ENCODE data around the gene CHL1. TPM values are rescaled to one million over a fixed set of nuclear protein-coding genes. Genes with fewer than 3 reads are reported as not detected.

Gene CHL1
- total RNA-seq, 1 donor from 2014 or later, result 0.53 TPM

- Histone ChIP-seq H3K4me1 (no peaks in the 10 kb centered on the region), H3K27me3 (no peaks in the 10 kb centered on the region), H3K4me3 (no peak overlapping the region), H3K36me3 (no peaks in the 10 kb centered on the region), H3K9me3 (no peaks in the 10 kb centered on the region), H3K27ac (no peak overlapping the region)
- TF ChIP-seq, protein P1, sequence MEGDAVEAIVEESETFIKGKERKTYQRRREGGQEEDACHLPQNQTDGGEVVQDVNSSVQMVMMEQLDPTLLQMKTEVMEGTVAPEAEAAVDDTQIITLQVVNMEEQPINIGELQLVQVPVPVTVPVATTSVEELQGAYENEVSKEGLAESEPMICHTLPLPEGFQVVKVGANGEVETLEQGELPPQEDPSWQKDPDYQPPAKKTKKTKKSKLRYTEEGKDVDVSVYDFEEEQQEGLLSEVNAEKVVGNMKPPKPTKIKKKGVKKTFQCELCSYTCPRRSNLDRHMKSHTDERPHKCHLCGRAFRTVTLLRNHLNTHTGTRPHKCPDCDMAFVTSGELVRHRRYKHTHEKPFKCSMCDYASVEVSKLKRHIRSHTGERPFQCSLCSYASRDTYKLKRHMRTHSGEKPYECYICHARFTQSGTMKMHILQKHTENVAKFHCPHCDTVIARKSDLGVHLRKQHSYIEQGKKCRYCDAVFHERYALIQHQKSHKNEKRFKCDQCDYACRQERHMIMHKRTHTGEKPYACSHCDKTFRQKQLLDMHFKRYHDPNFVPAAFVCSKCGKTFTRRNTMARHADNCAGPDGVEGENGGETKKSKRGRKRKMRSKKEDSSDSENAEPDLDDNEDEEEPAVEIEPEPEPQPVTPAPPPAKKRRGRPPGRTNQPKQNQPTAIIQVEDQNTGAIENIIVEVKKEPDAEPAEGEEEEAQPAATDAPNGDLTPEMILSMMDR (IDR thresholded peaks at IDR 0.05), result no peak
- no peak for DNase-seq (ENCODE audit: low spot score in 2 of 2)
- intact Hi-C loops (cut with DNase I), result no loop called here
Measured at GRCh38 chr3:403826-404225, 207.3 kb downstream of the CHL1 start.

- H3K27me3 ChIP-seq, result no peaks in the 10 kb centered on the region
- H3K36me3 ChIP-seq, result no peaks in the 10 kb centered on the region
- TF ChIP-seq, protein P1 (IDR thresholded peaks at IDR 0.05), result no peak
- H3K4me3 ChIP-seq, result no peak overlapping the region
- intact Hi-C loops (cut with DNase I), result no loop called here
- no peak for DNase-seq (ENCODE audit: low spot score in 2 of 2)
- no peaks in the 10 kb centered on the region for H3K4me1 ChIP-seq
- H3K27ac ChIP-seq, result no peak overlapping the region
- no peaks in the 10 kb centered on the region for H3K9me3 ChIP-seq
Measured at GRCh38 chr3:409011-409410, 212.4 kb downstream of the CHL1 start.

- Histone ChIP-seq H3K4me3 (no peak overlapping the region), H3K27me3 (no peaks in the 10 kb centered on the region), H3K36me3 (no peaks in the 10 kb centered on the region), H3K4me1 (no peaks in the 10 kb centered on the region), H3K9me3 (no peaks in the 10 kb centered on the region), H3K27ac (no peak overlapping the region)
- TF ChIP-seq, protein P1 (IDR thresholded peaks at IDR 0.05), result no peak
- intact Hi-C loops (cut with DNase I), result no loop called here
- no peak for DNase-seq (ENCODE audit: low spot score in 2 of 2)
Measured at GRCh38 chr3:411226-411625, 214.7 kb downstream of the CHL1 start.

- H3K36me3 ChIP-seq, result no peaks in the 10 kb centered on the region
- intact Hi-C loops (cut with DNase I), result no loop called here
Measured at GRCh38 chr3:414063-414462, 217.5 kb downstream of the CHL1 start.

GRCh38 chr3:418239-418929 lies 221.8 kb downstream of the CHL1 start:
- Histone ChIP-seq H3K27me3 (no peaks in the 10 kb centered on the region), H3K36me3 (no peaks in the 10 kb centered on the region), H3K27ac (no peak overlapping the region), H3K4me1 (no peaks in the 10 kb centered on the region), H3K9me3 (no peaks in the 10 kb centered on the region), H3K4me3 (no peak overlapping the region)
- intact Hi-C loops (cut with DNase I), result no loop called here
- DNase-seq (ENCODE audit: low spot score in 2 of 2), result no peak
- TF ChIP-seq, protein P1 (IDR thresholded peaks at IDR 0.05), result no peak

More at GRCh38 chr3:414063-414462, 217.5 kb downstream of the CHL1 start:
- Histone ChIP-seq H3K4me1 (no peaks in the 10 kb centered on the region), H3K4me3 (no peak overlapping the region), H3K27ac (no peak overlapping the region), H3K9me3 (no peaks in the 10 kb centered on the region), H3K27me3 (no peaks in the 10 kb centered on the region)
- TF ChIP-seq, protein P1 (IDR thresholded peaks at IDR 0.05), result peak in 1 of 3 experiments; percentile 15
- DNase-seq (ENCODE audit: low spot score in 2 of 2), result no peak

Measured in ascending aorta (tissue), 2 donors.